MM.1S (cell line): ENCODE data around the gene INTS7.

Source experiments
- CTCF ChIP-seq: fragments of 300-600 bp; sonication (generic); IDR thresholded peaks from 2 replicates; pipeline ENCODE4 v1.5.1; 2016; ENCODE audit warnings: antibody characterized with exemption, low read length, mixed read lengths
- EZH2 ChIP-seq: fragments of 300-600 bp; sonication (generic); optimal IDR thresholded peaks from 2 replicates; pipeline ENCODE3; 2017; ENCODE audit warnings: low read depth, mild to moderate bottlenecking, antibody characterized with exemption, low read length, mixed read lengths
- EZH2phosphoT487 ChIP-seq: fragments of 300-600 bp; sonication (generic); IDR thresholded peaks from 2 replicates; pipeline ENCODE4 v1.6.1; 2018; ENCODE audit warnings: antibody characterized with exemption, low read length

DNA sequence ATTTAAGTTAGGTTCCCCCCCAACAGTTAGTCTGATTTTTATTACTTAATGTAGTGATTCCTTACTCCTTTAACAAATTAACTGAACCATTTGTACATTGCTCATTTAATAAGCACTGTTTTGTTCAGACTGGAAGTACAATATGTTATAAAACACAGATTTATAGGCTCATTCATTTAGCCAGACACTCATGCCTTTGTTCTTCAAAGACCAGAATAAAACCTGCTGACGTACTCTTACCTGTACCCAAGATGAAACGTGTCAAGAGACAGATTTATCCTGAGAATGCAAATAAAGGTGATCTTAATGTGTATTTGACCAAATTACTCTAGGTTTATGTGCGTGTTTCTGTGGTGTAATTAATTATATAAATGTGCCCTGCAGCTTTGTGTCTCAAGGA, 92.8 kb downstream of the INTS7 start:
- TF ChIP-seq CTCF = no peak
- TF ChIP-seq EZH2 = no peak
- TF ChIP-seq EZH2phosphoT487 = no peak
